MM.1S (cell line): Measurements from ENCODE around the gene ZKSCAN3.

Experiments used
- EZH2 ChIP-seq: fragments of 300-600 bp; sonication (generic); optimal IDR thresholded peaks from 2 replicates; pipeline ENCODE3; 2017; ENCODE audit warnings: low read depth, mild to moderate bottlenecking, antibody characterized with exemption, low read length, mixed read lengths
- EZH2phosphoT487 ChIP-seq: fragments of 300-600 bp; sonication (generic); IDR thresholded peaks from 2 replicates; pipeline ENCODE4 v1.6.1; 2018; ENCODE audit warnings: antibody characterized with exemption, low read length
- TF ChIP-seq, protein P1 (sequence below): fragments of 300-600 bp; sonication (generic); IDR thresholded peaks from 2 replicates; pipeline ENCODE4 v1.5.1; 2016; ENCODE audit warnings: antibody characterized with exemption, low read length, mixed read lengths

DNA sequence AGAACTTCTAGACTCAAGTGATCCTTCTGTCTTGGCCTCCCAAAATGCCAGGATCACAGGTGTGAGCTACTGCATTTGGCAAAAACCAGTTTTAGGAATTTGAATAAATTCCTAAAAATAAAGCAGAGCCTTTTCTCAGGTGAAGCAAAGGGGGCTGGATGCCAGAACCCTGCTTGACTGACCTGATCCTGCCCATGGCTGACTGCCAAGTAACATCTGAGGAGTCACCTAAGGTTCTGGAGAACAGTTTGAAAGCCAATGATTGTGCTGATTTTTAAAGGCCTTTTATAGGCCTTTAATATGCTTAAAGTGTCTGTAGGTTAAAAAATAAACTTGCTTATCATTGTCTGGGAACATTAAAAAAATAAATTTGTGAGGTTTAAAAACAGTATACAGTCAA lies 63.9 kb downstream of the ZKSCAN3 start:
- TF ChIP-seq, protein P1, sequence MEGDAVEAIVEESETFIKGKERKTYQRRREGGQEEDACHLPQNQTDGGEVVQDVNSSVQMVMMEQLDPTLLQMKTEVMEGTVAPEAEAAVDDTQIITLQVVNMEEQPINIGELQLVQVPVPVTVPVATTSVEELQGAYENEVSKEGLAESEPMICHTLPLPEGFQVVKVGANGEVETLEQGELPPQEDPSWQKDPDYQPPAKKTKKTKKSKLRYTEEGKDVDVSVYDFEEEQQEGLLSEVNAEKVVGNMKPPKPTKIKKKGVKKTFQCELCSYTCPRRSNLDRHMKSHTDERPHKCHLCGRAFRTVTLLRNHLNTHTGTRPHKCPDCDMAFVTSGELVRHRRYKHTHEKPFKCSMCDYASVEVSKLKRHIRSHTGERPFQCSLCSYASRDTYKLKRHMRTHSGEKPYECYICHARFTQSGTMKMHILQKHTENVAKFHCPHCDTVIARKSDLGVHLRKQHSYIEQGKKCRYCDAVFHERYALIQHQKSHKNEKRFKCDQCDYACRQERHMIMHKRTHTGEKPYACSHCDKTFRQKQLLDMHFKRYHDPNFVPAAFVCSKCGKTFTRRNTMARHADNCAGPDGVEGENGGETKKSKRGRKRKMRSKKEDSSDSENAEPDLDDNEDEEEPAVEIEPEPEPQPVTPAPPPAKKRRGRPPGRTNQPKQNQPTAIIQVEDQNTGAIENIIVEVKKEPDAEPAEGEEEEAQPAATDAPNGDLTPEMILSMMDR, result no peak
- no peak for TF ChIP-seq EZH2
- no peak for TF ChIP-seq EZH2phosphoT487
